Naive thymus-derived CD8-positive, alpha-beta T cell (primary cell): ENCODE measurements around the gene TNNT3. TPM values are rescaled to one million over a fixed set of nuclear protein-coding genes. Genes with fewer than 3 reads are reported as not detected.
A peak's percentile ranks its signal among the peaks of the same experiment; 100 is the strongest.

ENCODE experiments used
- ATAC-seq, 2 donors: fragments of 150-1000 bp; cut with Tn5 transposase in 1 of 2; sonication (Bioruptor Pico), chemical (Tn5 transposase) in 1 of 2; 1 replicate in 1 of 2; 2 replicates in 1 of 2; pipeline ENCODE4 v1.10.0; 2021; ENCODE audit warnings: mild to moderate bottlenecking in 2 of 2, moderate library complexity in 2 of 2
- POLR2A ChIA-PET: fragments of 350-600 bp; sonication (Branson Sonifier 250); formaldehyde crosslinking; loops from one replicate; lab custom pipeline; 2021; ENCODE audit warnings: antibody characterized with exemption; lab: Charles Lee
- DNase-seq, 10 donors: peaks; one replicate each; pipeline versions ENCODE4 v3.0.0 to v3.0.0-alpha.2; 2020 to 2022
- H3K27ac Mint-ChIP-seq, 10 donors: one replicate each; pipeline ENCODE4 v1.8.0; 2020 to 2022; ENCODE audit warnings: mild to moderate bottlenecking in 10 of 10, mixed read lengths in 10 of 10, moderate library complexity in 4 of 10, inconsistent platforms in 1 of 10
- H3K27me3 Mint-ChIP-seq, 5 donors: one replicate each; pipeline ENCODE4 v1.8.0; 2021 to 2022; ENCODE audit warnings: mixed read lengths in 5 of 5
- H3K36me3 Mint-ChIP-seq, 3 donors: one replicate each; pipeline ENCODE4 v1.8.0; 2020 to 2022; ENCODE audit warnings: mixed read lengths in 3 of 3, mild to moderate bottlenecking in 2 of 3, inconsistent platforms in 1 of 3
- H3K4me1 Mint-ChIP-seq, 4 donors: one replicate each; pipeline ENCODE4 v1.8.0; 2021 to 2022; ENCODE audit warnings: mixed read lengths in 4 of 4
- H3K4me3 Mint-ChIP-seq, 10 donors: one replicate each; pipeline ENCODE4 v1.8.0; 2020 to 2022; ENCODE audit warnings: mild to moderate bottlenecking in 10 of 10, mixed read lengths in 10 of 10, moderate library complexity in 6 of 10, inconsistent platforms in 1 of 10
- H3K9me3 Mint-ChIP-seq, 9 donors: one replicate each; pipeline ENCODE4 v1.8.0; 2020 to 2022; ENCODE audit warnings: mixed read lengths in 9 of 9, mild to moderate bottlenecking in 3 of 9, inconsistent platforms in 1 of 9, moderate library complexity in 1 of 9
- polyA plus RNA-seq, 3 donors: library from polyadenylated mRNA; unstranded; fragments of 300-500 nt; fragmentation: Illumina TruSeq; gene quantifications; one replicate each; pipeline ENCODE4 v1.2.3, GENCODE V29; 2021
- total RNA-seq, 8 experiments: library from RNA in 2 of 8; stranded (reverse) in 2 of 8; gene quantifications; one replicate each; pipeline ENCODE4 v1.2.3 and lab custom pipeline; 2021 to 2026

Gene TNNT3
- total and polyA plus RNA-seq, 5 experiments from 2014 or later = 0.39 to 29.7 (median 28.0) TPM; not detected in 2

DNA sequence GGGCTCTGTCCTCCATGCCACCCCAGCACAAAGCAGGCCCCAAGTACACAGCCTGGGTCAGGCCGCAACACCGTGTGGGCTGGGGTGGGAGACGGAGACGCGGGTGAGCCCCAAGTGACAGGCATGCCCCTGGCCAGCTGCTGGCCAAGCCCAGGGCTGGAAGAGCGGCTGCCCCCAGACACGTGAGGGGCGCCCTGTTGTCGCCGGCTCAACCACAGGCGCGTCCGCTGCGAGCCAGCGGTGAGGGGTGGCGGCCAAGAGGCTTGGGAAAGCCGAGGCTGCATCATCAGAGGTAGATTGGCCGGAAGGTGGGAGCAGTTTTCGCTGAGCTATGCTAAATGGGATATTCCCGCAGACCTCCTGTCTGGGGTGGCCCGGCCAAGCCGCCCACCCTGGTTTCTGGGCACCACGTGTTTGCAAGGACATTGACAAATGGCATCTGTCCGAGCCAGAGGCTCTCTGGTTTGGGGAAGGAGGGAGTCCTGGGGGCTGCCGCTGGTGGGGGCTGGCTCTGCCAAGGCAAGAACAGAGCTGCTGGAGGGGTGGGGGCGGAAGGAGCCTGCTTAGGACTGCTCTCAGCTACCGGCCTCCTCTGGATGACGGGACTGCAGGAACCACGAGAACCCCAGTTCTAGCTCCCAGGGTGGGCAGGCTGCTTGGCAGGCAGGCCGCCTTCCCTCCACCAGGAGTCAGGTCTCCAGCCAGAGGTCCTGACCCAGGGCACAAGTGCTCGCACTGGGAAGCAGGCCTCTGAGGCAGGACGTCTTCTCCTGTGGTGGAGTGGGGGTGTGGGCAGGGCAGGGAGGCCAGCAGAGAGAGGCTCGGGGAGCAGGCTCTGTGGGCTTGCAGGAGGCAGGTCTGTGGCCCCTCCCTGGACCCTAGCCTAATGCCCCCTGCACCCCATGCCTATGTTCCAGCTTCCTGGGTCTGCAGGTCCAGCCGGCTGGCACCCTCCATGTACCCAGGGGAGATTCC, 28.4 kb upstream of the TNNT3 start:
- Mint-ChIP-seq H3K4me1 (peaks cover 31 to 54% (median 52%) of the 10 kb centered on the region in 4 donors), H3K27me3 (no peaks in the 10 kb centered on the region), H3K27ac (peak overlapping the region; percentile 60 to 94 (median 87)), H3K9me3 (peaks cover 0 to 18% (median 0%) of the 10 kb centered on the region in 9 donors), H3K4me3 (peak overlapping the region; percentile 73 to 93 (median 82)), H3K36me3 (peaks cover 0 to 8% (median 0%) of the 10 kb centered on the region in 3 donors)
- ATAC-seq = peak in 1 of 2 donors; percentile 8
- peak in 1 of 10 donors; percentile 24 for DNase-seq
- POLR2A ChIA-PET = interaction anchor here (0.7 to 5.7 kb wide), 14 partner anchors 9 to 197 kb away, joined by 3 to 163 read pairs (median 4); partner anchors contain the start of genes LSP1, TNNI2 and TNNT3

DNA sequence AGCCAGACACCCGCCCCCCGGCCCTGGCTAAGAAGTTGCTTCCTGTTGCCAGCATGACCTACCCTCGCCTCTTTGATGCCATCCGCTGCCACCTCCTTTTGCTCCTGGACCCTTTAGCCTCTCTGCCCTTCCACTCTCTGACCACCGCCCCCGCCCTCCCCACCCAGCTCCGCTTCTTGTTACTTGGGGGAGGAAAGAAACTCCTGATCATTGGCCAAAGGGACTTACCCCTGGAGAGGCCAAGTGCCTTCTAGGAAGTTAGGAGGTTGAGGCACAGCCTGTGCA, 27.7 kb upstream of the TNNT3 start, which contains the start of gene PRR33:
PRR33 (minus strand) TSS at position 65 of the 285 bp plus-strand sequence. CDS start 1,311 bp downstream, outside the sequence.
- peaks cover 0 to 18% (median 0%) of the 10 kb centered on the region in 9 donors for H3K9me3 Mint-ChIP-seq
- peaks cover 31 to 57% (median 52%) of the 10 kb centered on the region in 4 donors for H3K4me1 Mint-ChIP-seq
- peaks cover 0 to under 1% (median 0%) of the 10 kb centered on the region in 5 donors for H3K27me3 Mint-ChIP-seq
- peaks cover 0 to 8% (median 0%) of the 10 kb centered on the region in 3 donors for H3K36me3 Mint-ChIP-seq
- DNase-seq (peak in 1 of 10 donors; percentile 19), ATAC-seq (no peak)
- peak within 1 kb of the TSS; percentile 60 to 94 (median 87) for H3K27ac Mint-ChIP-seq
- POLR2A ChIA-PET = interaction anchor here (0.6 to 5.7 kb wide), 12 partner anchors 10 to 198 kb away, joined by 3 to 163 read pairs (median 5); partner anchors contain the start of genes LSP1, TNNI2 and TNNT3
- H3K4me3 Mint-ChIP-seq = peak within 1 kb of the TSS; percentile 73 to 93 (median 82)

DNA sequence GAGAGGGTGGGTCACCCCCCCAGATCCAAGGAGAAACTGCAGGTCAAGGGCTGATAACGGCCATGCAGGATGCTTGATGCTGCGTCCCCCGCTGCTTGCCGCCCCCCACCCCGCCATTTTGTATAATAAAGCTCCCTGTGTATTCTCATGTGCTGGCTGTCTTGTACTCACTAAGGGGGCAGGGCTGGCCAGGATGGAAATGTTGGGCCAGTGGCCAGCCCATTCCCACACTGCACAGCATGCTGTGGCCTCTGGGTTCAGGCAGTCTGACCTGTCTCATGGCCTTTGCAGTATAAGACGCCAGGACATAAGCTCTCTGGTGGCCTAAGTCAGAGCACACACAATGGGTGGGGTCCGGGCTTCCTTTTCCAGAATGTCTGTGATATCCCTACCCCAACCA, 27.4 kb upstream of the TNNT3 start:
- H3K4me3 Mint-ChIP-seq = peak overlapping the region in 9 of 10 donors; percentile 29 to 93 (median 80)
- peaks cover 0 to 18% (median 0%) of the 10 kb centered on the region in 9 donors for H3K9me3 Mint-ChIP-seq
- H3K27me3 Mint-ChIP-seq = peaks cover 0 to 3% (median 0%) of the 10 kb centered on the region in 5 donors
- POLR2A ChIA-PET = interaction anchor here (0.6 to 5.7 kb wide), 8 partner anchors 9 to 198 kb away, joined by 3 to 163 read pairs (median 5); partner anchors contain the start of genes LSP1 and TNNT3
- ATAC-seq = no peak
- H3K4me1 Mint-ChIP-seq = peaks cover 31 to 60% (median 52%) of the 10 kb centered on the region in 4 donors
- peaks cover 0 to 8% (median 0%) of the 10 kb centered on the region in 3 donors for H3K36me3 Mint-ChIP-seq
- peak overlapping the region in 7 of 10 donors; percentile 10 to 94 (median 65) for H3K27ac Mint-ChIP-seq
- DNase-seq = no peak

DNA sequence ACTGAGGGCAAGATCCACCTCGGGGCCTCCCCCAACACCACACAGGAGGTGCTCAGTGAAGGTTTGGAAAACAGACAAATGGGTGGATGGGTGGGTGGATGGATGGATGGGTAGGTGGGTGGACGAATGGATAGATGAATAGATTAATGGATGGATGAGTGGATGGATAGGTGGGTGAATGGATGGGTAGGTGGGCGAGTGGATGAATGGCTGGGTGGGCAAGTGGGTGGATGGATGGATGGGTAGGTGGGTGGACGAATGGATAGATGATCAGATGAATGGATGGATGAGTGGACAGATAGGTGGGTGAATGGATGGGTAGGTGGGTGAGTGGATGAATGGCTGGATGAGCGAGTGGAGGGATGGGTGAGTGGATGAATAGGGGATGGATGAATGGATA, 26.9 kb upstream of the TNNT3 start:
- Mint-ChIP-seq H3K4me1 (peaks cover 31 to 62% (median 52%) of the 10 kb centered on the region in 4 donors), H3K9me3 (peaks cover 0 to 18% (median 0%) of the 10 kb centered on the region in 9 donors), H3K4me3 (peak overlapping the region in 5 of 10 donors; percentile 33 to 84 (median 79)), H3K27me3 (peaks cover under 1 to 4% (median 2%) of the 10 kb centered on the region in 5 donors), H3K36me3 (peaks cover 0 to 4% (median 0%) of the 10 kb centered on the region in 3 donors), H3K27ac (peak overlapping the region in 5 of 10 donors; percentile 10 to 87 (median 65))
- POLR2A ChIA-PET = interaction anchor here (0.6 to 5.7 kb wide), 5 partner anchors 10 to 102 kb away, joined by 3 to 163 read pairs (median 6); partner anchors contain the start of genes LSP1 and TNNT3
- ATAC-seq (no peak), DNase-seq (no peak)

DNA sequence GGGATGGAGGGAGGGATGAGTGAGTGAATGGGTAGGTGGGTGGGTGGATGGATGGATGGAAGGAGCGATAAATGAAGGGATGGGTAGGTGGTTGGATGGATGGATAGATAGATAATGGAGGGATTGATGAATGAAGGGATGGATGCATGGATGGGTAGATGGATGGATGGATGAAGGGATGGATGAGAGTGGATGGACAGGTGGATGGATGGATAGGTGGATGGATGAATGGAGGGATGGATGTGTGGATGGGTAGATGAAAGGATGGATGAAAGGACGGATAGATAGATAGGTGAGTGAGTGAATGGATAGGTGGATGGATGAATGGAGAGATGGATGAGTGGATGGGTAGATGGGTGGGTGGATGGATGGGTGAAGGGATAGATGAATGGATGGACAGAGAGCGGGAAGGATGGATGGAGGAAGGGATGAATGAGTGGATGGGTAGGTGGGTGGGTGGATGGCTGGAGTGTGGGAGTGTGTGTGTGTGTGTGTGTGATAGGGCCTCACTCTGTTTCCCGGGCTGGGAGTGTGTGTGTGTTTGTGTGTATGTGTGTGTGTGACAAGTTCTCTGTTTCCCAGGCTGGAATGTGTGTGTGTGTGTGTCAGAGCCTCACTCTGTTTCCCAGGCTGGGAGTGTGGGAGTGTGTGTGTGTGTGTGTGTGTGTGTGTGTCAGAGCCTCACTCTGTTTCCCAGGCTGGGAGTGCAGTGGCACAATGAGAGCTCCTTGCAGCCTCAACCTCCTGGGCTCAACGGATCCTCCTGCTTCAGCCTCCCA, 25.7 kb upstream of the TNNT3 start:
- no peak for ATAC-seq

DNA sequence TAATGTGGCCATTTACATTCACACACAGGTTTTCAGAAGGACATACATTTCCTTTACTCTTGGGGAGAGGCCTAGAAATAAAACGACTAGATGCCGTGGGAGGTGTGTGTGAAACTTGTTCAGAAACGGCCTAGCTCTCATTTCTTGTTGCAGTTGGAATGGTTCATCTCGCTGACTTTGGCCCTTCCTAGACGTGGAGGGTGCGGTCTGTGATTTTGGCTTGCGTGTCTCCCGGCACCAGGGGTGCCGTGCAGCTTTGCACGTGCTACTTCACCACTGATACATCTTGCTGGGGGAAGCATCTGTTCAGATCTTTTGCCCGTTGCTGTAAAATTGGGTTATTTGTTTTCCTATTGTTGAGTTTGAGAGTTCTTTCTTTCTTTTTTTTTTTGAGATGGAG, 24.7 kb upstream of the TNNT3 start:
- no peak for ATAC-seq
- Mint-ChIP-seq H3K27ac (peak overlapping the region in 1 of 10 donors; percentile 74), H3K36me3 (no peaks in the 10 kb centered on the region), H3K27me3 (peaks cover 3 to 12% (median 6%) of the 10 kb centered on the region in 5 donors), H3K9me3 (peaks cover 0 to 18% (median 0%) of the 10 kb centered on the region in 9 donors), H3K4me1 (peaks cover 22 to 44% (median 37%) of the 10 kb centered on the region in 4 donors), H3K4me3 (no peak overlapping the region)
- POLR2A ChIA-PET = no interaction called here
- DNase-seq = no peak

More for the DNA sequence above, 25.7 kb upstream of the TNNT3 start:
- POLR2A ChIA-PET = no interaction called here
- H3K27ac Mint-ChIP-seq = peak overlapping the region in 5 of 10 donors; percentile 8 to 63 (median 11)
- H3K9me3 Mint-ChIP-seq = peaks cover 0 to 18% (median 0%) of the 10 kb centered on the region in 9 donors
- H3K4me3 Mint-ChIP-seq = peak overlapping the region in 1 of 10 donors; percentile 44
- H3K36me3 Mint-ChIP-seq = peaks cover 0 to 2% (median 0%) of the 10 kb centered on the region in 3 donors
- peaks cover 28 to 53% (median 45%) of the 10 kb centered on the region in 4 donors for H3K4me1 Mint-ChIP-seq
- peaks cover 2 to 10% (median 6%) of the 10 kb centered on the region in 5 donors for H3K27me3 Mint-ChIP-seq
- DNase-seq = no peak

DNA sequence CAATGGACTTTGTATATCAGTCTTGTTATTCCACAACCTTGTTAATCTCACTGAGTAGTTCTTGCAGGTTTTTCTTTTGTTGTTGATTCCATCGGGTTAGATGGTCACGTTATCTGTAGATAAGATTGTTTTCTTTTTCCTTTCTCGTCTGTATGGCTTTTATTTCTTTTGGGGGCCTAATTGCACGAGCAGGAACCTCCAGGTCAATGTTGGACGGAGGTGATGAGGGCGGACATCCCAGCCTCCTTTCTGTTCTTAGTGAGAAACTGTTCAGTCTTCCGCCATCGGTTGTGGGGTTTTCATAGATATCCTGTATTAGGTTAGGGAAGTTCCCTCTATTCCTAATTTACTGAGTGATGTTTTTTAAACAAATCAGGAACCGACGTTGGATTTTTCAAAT, 23.0 kb upstream of the TNNT3 start:
- Mint-ChIP-seq H3K9me3 (peaks cover 0 to 18% (median 0%) of the 10 kb centered on the region in 9 donors), H3K4me3 (peak overlapping the region in 1 of 10 donors; percentile 10), H3K27ac (peak overlapping the region in 1 of 10 donors; percentile 32), H3K4me1 (peaks cover 19 to 28% (median 24%) of the 10 kb centered on the region in 4 donors), H3K36me3 (no peaks in the 10 kb centered on the region), H3K27me3 (peaks cover 3 to 13% (median 7%) of the 10 kb centered on the region in 5 donors)
- POLR2A ChIA-PET = no interaction called here
- DNase-seq (no peak), ATAC-seq (no peak)

DNA sequence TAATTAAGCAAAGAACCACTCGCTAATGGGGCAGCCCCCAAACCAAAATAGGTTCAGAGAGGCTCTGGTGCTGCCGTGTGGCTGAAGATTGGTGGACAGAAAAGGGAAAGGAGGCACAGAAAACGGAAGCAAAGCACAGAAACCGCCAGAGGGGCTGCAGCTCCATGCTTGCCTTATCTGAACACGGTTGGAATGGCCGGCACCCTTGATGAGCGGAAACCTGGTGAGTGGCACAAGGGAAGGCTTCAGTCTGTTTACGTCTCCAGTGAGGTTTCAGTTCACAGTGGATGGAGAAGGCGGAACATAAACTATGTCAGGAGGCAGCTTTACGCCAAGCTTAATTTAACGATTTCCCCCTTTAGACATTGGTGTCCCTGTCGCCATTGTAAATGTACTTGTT, 22.6 kb upstream of the TNNT3 start:
- H3K4me3 Mint-ChIP-seq = peak overlapping the region in 4 of 10 donors; percentile 10 to 64 (median 41)
- no peak for ATAC-seq
- H3K36me3 Mint-ChIP-seq = no peaks in the 10 kb centered on the region

DNA sequence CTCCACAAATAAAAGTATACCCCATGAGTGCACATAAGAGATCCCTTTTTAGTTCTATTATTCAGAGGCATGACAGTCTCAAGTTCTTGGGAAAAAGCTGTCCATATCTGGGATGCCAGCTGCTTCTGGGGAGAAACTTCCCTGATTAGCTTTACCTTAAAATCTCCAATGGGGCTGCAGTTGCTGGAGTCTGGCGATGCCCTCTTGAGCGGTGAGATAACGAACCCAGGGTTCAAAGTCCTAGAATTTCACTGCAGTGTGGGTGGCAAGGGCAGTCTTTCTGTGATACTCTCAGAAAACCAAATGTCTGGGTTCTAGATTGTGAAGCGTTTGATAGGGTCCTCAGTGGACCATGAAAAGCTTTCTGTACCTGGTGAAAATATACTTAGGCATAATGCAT, 20.4 kb upstream of the TNNT3 start:
- DNase-seq (no peak), ATAC-seq (no peak)
- peaks cover 3 to 14% (median 7%) of the 10 kb centered on the region in 5 donors for H3K27me3 Mint-ChIP-seq
- H3K27ac Mint-ChIP-seq = no peak overlapping the region
- no peaks in the 10 kb centered on the region for H3K36me3 Mint-ChIP-seq
- no peaks in the 10 kb centered on the region for H3K9me3 Mint-ChIP-seq
- POLR2A ChIA-PET = interaction anchor here (1.5 kb wide), 1 partner anchor 7 kb away, joined by 4 read pairs; no protein-coding TSS in a partner anchor
- peaks cover 0 to 13% (median 0%) of the 10 kb centered on the region in 4 donors for H3K4me1 Mint-ChIP-seq
- H3K4me3 Mint-ChIP-seq = no peak overlapping the region

More for the DNA sequence above, 22.6 kb upstream of the TNNT3 start:
- H3K27me3 Mint-ChIP-seq = peaks cover 3 to 13% (median 7%) of the 10 kb centered on the region in 5 donors
- H3K9me3 Mint-ChIP-seq = peaks cover 0 to 18% (median 0%) of the 10 kb centered on the region in 9 donors
- POLR2A ChIA-PET = no interaction called here
- DNase-seq = no peak
- H3K4me1 Mint-ChIP-seq = peaks cover 18 to 25% (median 20%) of the 10 kb centered on the region in 4 donors
- H3K27ac Mint-ChIP-seq = peak overlapping the region in 1 of 10 donors; percentile 24

DNA sequence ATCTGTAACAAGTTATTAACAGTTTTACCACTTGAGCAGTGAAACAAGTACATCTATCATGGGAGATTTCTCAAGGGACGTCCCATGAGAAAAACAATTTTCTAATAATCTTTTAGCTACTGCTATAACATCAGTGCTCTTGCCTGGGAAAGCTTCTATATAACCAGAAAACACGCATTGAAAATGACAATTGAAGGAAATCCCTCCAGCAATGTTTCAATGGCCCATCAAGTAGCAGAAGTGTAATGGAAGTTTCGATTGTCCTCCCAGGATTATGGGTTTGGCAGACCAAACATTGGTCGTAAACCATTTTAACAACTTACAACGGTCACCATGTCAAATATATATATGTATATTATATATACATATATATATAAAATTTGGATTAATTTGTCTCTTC, 19.8 kb upstream of the TNNT3 start:
- H3K4me3 Mint-ChIP-seq = no peak overlapping the region
- H3K9me3 Mint-ChIP-seq = no peaks in the 10 kb centered on the region
- H3K4me1 Mint-ChIP-seq = peaks cover 0 to 13% (median 0%) of the 10 kb centered on the region in 4 donors
- ATAC-seq (no peak), DNase-seq (no peak)
- H3K27me3 Mint-ChIP-seq = peaks cover 3 to 14% (median 7%) of the 10 kb centered on the region in 5 donors
- no peak overlapping the region for H3K27ac Mint-ChIP-seq
- POLR2A ChIA-PET = no interaction called here
- no peaks in the 10 kb centered on the region for H3K36me3 Mint-ChIP-seq

DNA sequence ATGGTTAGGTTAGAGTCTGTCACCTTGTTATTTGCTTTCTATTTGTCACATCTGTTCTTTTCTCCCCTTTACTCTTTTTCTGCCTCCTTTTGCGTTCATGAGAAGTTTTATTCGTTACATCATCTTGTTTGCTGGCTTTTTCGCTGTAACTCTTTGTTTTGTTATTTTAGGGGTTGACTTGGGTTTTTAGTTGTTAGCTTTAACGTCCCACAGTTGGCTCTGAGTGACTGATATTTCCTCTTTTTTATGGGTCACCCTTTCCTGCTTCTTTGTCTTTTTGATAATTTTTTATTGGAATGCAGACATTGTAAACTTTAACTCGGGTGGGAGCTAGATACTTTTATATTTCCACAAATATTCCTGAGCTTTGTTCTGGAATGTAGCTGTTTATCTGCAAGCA, 13.3 kb upstream of the TNNT3 start:
- peaks cover 0 to 3% (median 3%) of the 10 kb centered on the region in 5 donors for H3K27me3 Mint-ChIP-seq
- H3K9me3 Mint-ChIP-seq = no peaks in the 10 kb centered on the region
- H3K4me3 Mint-ChIP-seq = no peak overlapping the region
- POLR2A ChIA-PET = interaction anchor here (0.9 to 1.8 kb wide), 2 partner anchors 8 to 14 kb away, joined by 4 to 6 read pairs; partner anchors contain the start of gene PRR33
- no peak for ATAC-seq
- DNase-seq = no peak
- H3K4me1 Mint-ChIP-seq = no peaks in the 10 kb centered on the region
- H3K36me3 Mint-ChIP-seq = no peaks in the 10 kb centered on the region
- peak overlapping the region in 1 of 10 donors; percentile 74 for H3K27ac Mint-ChIP-seq
